BE2C (cell line): Measurements from ENCODE around the gene AP2B1.

Source experiments
- DNase-seq: peaks from one replicate; pipeline ENCODE4 v3.0.0-alpha.2; 2020
- H3K27me3 ChIP-seq: fragments of 250-450 bp; sonication (Bioruptor Pico); 2 replicates; pipeline ENCODE4 v1.5.1; 2020; ENCODE audit warnings: mild to moderate bottlenecking
- H3K36me3 ChIP-seq: fragments of 250-450 bp; sonication (Bioruptor Pico); 2 replicates; pipeline ENCODE4 v1.5.1; 2020; ENCODE audit warnings: mild to moderate bottlenecking
- H3K4me1 ChIP-seq: fragments of 250-450 bp; sonication (Bioruptor Pico); 2 replicates; pipeline ENCODE4 v1.5.1; 2020
- H3K4me3 ChIP-seq: 2 replicates; pipeline ENCODE4 v1.5.1; 2011; ENCODE audit warnings: low read depth, low read length
- H3K9me3 ChIP-seq: fragments of 250-450 bp; sonication (Bioruptor Pico); 2 replicates; pipeline ENCODE4 v1.5.1; 2020
- CTCF ChIP-seq: IDR thresholded peaks from 2 replicates; pipeline ENCODE4 v1.5.1; 2012; ENCODE audit warnings: mild to moderate bottlenecking, low read depth, low read length

Gene AP2B1

GRCh38 chr17:35655303-35655702 is 68.2 kb downstream of the AP2B1 start:
- no peak for TF ChIP-seq CTCF
- no peak for DNase-seq
- Histone ChIP-seq H3K36me3 (peaks cover 30% of the 10 kb centered on the region), H3K4me1 (no peaks in the 10 kb centered on the region), H3K4me3 (no peak overlapping the region), H3K9me3 (no peaks in the 10 kb centered on the region), H3K27me3 (no peaks in the 10 kb centered on the region)

- no peak for DNase-seq
- peaks cover 33% of the 10 kb centered on the region for H3K36me3 ChIP-seq
- H3K4me3 ChIP-seq, result no peak overlapping the region
- TF ChIP-seq CTCF, result 0 out of 2 replicates have a peak, but pooled peaks have one; percentile 11
- H3K4me1 ChIP-seq, result no peaks in the 10 kb centered on the region
- H3K9me3 ChIP-seq, result no peaks in the 10 kb centered on the region
- no peaks in the 10 kb centered on the region for H3K27me3 ChIP-seq
Observed at GRCh38 chr17:35660902-35661301, 73.8 kb downstream of the AP2B1 start.

GRCh38 chr17:35664685-35665084 is 77.6 kb downstream of the AP2B1 start:
- no peak overlapping the region for H3K4me3 ChIP-seq
- no peak for TF ChIP-seq CTCF

GRCh38 chr17:35665662-35666061 is 78.5 kb downstream of the AP2B1 start:
- no peak for TF ChIP-seq CTCF
- no peaks in the 10 kb centered on the region; the same call in 1 of the 2 replicates for H3K4me1 ChIP-seq
- H3K27me3 ChIP-seq, result no peaks in the 10 kb centered on the region
- H3K9me3 ChIP-seq, result no peaks in the 10 kb centered on the region
- no peak for DNase-seq
- H3K36me3 ChIP-seq, result peaks cover 18% of the 10 kb centered on the region
- no peak overlapping the region for H3K4me3 ChIP-seq

More at GRCh38 chr17:35664685-35665084, 77.6 kb downstream of the AP2B1 start:
- no peaks in the 10 kb centered on the region; the same call in 1 of the 2 replicates for H3K4me1 ChIP-seq
- peaks cover 18% of the 10 kb centered on the region for H3K36me3 ChIP-seq
- no peaks in the 10 kb centered on the region for H3K27me3 ChIP-seq
- DNase-seq, result no peak
- no peaks in the 10 kb centered on the region for H3K9me3 ChIP-seq

GRCh38 chr17:35666070-35666469 is 78.9 kb downstream of the AP2B1 start:
- no peak for DNase-seq
- Histone ChIP-seq H3K4me3 (no peak overlapping the region), H3K4me1 (no peaks in the 10 kb centered on the region; the same call in 1 of the 2 replicates), H3K36me3 (peaks cover 18% of the 10 kb centered on the region), H3K9me3 (no peaks in the 10 kb centered on the region), H3K27me3 (no peaks in the 10 kb centered on the region)
- no peak for TF ChIP-seq CTCF

- TF ChIP-seq CTCF, result no peak
- no peak overlapping the region for H3K4me3 ChIP-seq
- no peaks in the 10 kb centered on the region; the same call in 1 of the 2 replicates for H3K4me1 ChIP-seq
- no peak for DNase-seq
- H3K9me3 ChIP-seq, result no peaks in the 10 kb centered on the region
- no peaks in the 10 kb centered on the region for H3K27me3 ChIP-seq
- peaks cover 23% of the 10 kb centered on the region for H3K36me3 ChIP-seq
Observed at GRCh38 chr17:35666967-35667532, 79.9 kb downstream of the AP2B1 start.
